IMR-90 (cell line): Measurements from ENCODE around the gene ATP10D. TPM values are rescaled to one million over a fixed set of nuclear protein-coding genes. Genes with fewer than 3 reads are reported as not detected.

Source experiments
- ATAC-seq: fragments of 200-7000 bp; cut with Tn5 transposase; 2 replicates; pipeline ENCODE4 v1.9.1; 2020; ENCODE audit warnings: low read depth, mild to moderate bottlenecking, moderate library complexity
- BruUV-seq: library from RNA; stranded (reverse); fragments of 400-500 nt; replicated peaks from 2 replicates; lab custom pipeline; 2021; lab: Mats Ljungman, UMichigan
- CTCF ChIA-PET: fragments of 300-600 bp; formaldehyde crosslinking; extraction: SDS; loops from one replicate; lab custom pipeline; 2021; ENCODE audit warnings: antibody characterized with exemption; lab: Yijun Ruan, JAX
- POLR2A ChIA-PET: fragments of 300-600 bp; sonication (Branson Sonifier 250); formaldehyde crosslinking; loops from one replicate; lab custom pipeline; 2022; ENCODE audit warnings: antibody characterized with exemption; ENCODE audit not compliant: unreplicated experiment; lab: Charles Lee
- DNase-seq: peaks from one replicate; pipeline ENCODE4 v3.0.0; 2013
- H2AFZ ChIP-seq: replicated peaks from 2 replicates; pipeline ENCODE3; 2013; ENCODE audit warnings: low read length, mild to moderate bottlenecking; ENCODE audit not compliant: poor library complexity
- H2AK5ac ChIP-seq: 2 replicates; pipeline ENCODE4 v1.6.1; 2013; ENCODE audit warnings: low read depth, low read length, inconsistent platforms
- H2AK9ac ChIP-seq: replicated peaks from 2 replicates; pipeline ENCODE3; 2013; ENCODE audit warnings: mild to moderate bottlenecking, low read depth, low read length, moderate library complexity; ENCODE audit not compliant: poor library complexity
- H2BK120ac ChIP-seq: 2 replicates; pipeline ENCODE4 v1.6.1; 2013; ENCODE audit warnings: low read depth, low read length, inconsistent platforms
- H2BK15ac ChIP-seq: 3 replicates; pipeline ENCODE4 v1.6.1; 2013; ENCODE audit warnings: low read depth, low read length, inconsistent platforms
- H2BK20ac ChIP-seq: 2 replicates; pipeline ENCODE4 v1.6.1; 2013; ENCODE audit warnings: low read depth, mild to moderate bottlenecking, inconsistent platforms, low read length, moderate library complexity
- H2BK5ac ChIP-seq: 2 replicates; pipeline ENCODE4 v1.6.1; 2013; ENCODE audit warnings: mild to moderate bottlenecking, low read depth, low read length, inconsistent platforms; ENCODE audit not compliant: poor library complexity, severe bottlenecking
- H3K14ac ChIP-seq: replicated peaks from 2 replicates; pipeline ENCODE4 v1.6.1; 2013; ENCODE audit warnings: low read depth, low read length, inconsistent platforms
- H3K18ac ChIP-seq: 2 replicates; pipeline ENCODE4 v1.6.1; 2013; ENCODE audit warnings: low read depth, low read length, control low read depth
- H3K23ac ChIP-seq: 2 replicates; pipeline ENCODE4 v1.6.1; 2013; ENCODE audit warnings: low read depth, low read length, inconsistent platforms
- H3K27ac ChIP-seq: 2 replicates; pipeline ENCODE4 v1.5.1; 2013; ENCODE audit warnings: mild to moderate bottlenecking, control low read depth, low read length; ENCODE audit not compliant: insufficient read depth
- H3K27me3 ChIP-seq: 2 replicates; pipeline ENCODE4 v1.6.1; 2013; ENCODE audit warnings: low read length; ENCODE audit not compliant: control insufficient read depth, insufficient read depth
- H3K36me3 ChIP-seq: 2 replicates; pipeline ENCODE4 v1.6.1; 2013; ENCODE audit warnings: low read length, mixed read lengths; ENCODE audit not compliant: control insufficient read depth, insufficient read depth
- H3K4ac ChIP-seq: 2 replicates; pipeline ENCODE4 v1.6.1; 2013; ENCODE audit warnings: low read depth, low read length, inconsistent platforms
- H3K4me1 ChIP-seq: 2 replicates; pipeline ENCODE4 v1.6.1; 2013; ENCODE audit warnings: low read length, mixed read lengths; ENCODE audit not compliant: control insufficient read depth, insufficient read depth
- H3K4me2 ChIP-seq: 2 replicates; pipeline ENCODE4 v1.6.1; 2013; ENCODE audit warnings: low read depth, mild to moderate bottlenecking, control low read depth, low read length, moderate library complexity
- H3K4me3 ChIP-seq: 2 replicates; pipeline ENCODE4 v1.5.1; 2013; ENCODE audit warnings: low read depth, mild to moderate bottlenecking, control low read depth, low read length, moderate library complexity; ENCODE audit not compliant: insufficient read depth
- H3K56ac ChIP-seq: 2 replicates; pipeline ENCODE4 v1.6.1; 2013; ENCODE audit warnings: low read length, inconsistent platforms; ENCODE audit not compliant: insufficient read depth; ENCODE audit errors: extremely low read depth
- H3K79me1 ChIP-seq, 2 experiments: 2 replicates each; pipeline ENCODE4 v1.6.1; 2013; ENCODE audit warnings: low read length in 2 of 2, inconsistent platforms in 1 of 2, low read depth in 1 of 2
- H3K9ac ChIP-seq: 2 replicates; pipeline ENCODE4 v1.6.1; 2013; ENCODE audit warnings: low read depth, low read length, control low read depth
- H3K9me1 ChIP-seq: 2 replicates; pipeline ENCODE4 v1.6.1; 2013; ENCODE audit warnings: low read length, inconsistent platforms; ENCODE audit not compliant: insufficient read depth
- H3K9me3 ChIP-seq: 2 replicates; pipeline ENCODE4 v1.6.1; 2013; ENCODE audit warnings: low read length; ENCODE audit not compliant: control insufficient read depth, insufficient read depth
- H4K20me1 ChIP-seq: 2 replicates; pipeline ENCODE4 v1.6.1; 2013; ENCODE audit warnings: low read length, inconsistent platforms; ENCODE audit not compliant: insufficient read depth
- H4K5ac ChIP-seq: 2 replicates; pipeline ENCODE4 v1.6.1; 2013; ENCODE audit warnings: mild to moderate bottlenecking, low read depth, low read length, control low read depth
- H4K8ac ChIP-seq, 2 experiments: 2 replicates each; pipeline ENCODE4 v1.6.1; 2013; ENCODE audit warnings: low read depth in 2 of 2, low read length in 2 of 2, control low read depth in 1 of 2, inconsistent platforms in 1 of 2
- H4K91ac ChIP-seq: 2 replicates; pipeline ENCODE4 v1.6.1; 2013; ENCODE audit warnings: low read depth, low read length, inconsistent platforms; ENCODE audit not compliant: insufficient read depth
- RCOR1 ChIP-seq: IDR thresholded peaks from 2 replicates; pipeline ENCODE4 v1.6.1; 2012; ENCODE audit warnings: mild to moderate bottlenecking, low read length, improper control_type of control experiment; ENCODE audit not compliant: insufficient replicate concordance
- WGBS, 2 experiments: methylation state at CpG; one replicate each; pipeline versions ENCODE4 v1.1.5 to v1.1.7; 2013; ENCODE audit warnings: missing lambda C conversion rate in 2 of 2; ENCODE audit not compliant: insufficient read length in 1 of 2; ENCODE audit errors: extremely low coverage in 2 of 2; 5-methylcytosine and 5-hydroxymethylcytosine counted together
- dilution Hi-C: fragments of 300-500 bp; cut with HindIII; formaldehyde crosslinking; loops from one replicate; pipeline ENCODE4 v1.14.3; 2018; ENCODE audit warnings: low sequenced_read_pairs; ENCODE audit not compliant: unreplicated experiment
- in situ Hi-C: fragments of 300-500 bp; cut with MboI; formaldehyde crosslinking; loops from 3 replicates; pipeline ENCODE4 v1.14.3; 2019; ENCODE audit warnings: low sequenced_read_pairs, inconsistent platforms, mixed read lengths
- intact Hi-C: fragments of 100-400 bp; cut with micrococcal nuclease; formaldehyde crosslinking; loops from 2 replicates; pipeline ENCODE4 v1.10.0; 2022
- polyA plus RNA-seq, 3 experiments: library from polyadenylated mRNA; depleted of rRNA; stranded (reverse); fragments of >200 nt; gene quantifications; 2 replicates each; pipeline ENCODE4 v1.2.3, GENCODE V29; 2012; ENCODE audit warnings: low replicate concordance in 1 of 3
- total RNA-seq: library from RNA; depleted of rRNA; stranded (reverse); fragments of >200 nt; gene quantifications from 2 replicates; pipeline ENCODE4 v1.2.3, GENCODE V29; 2012

The ATP10D gene
- total and polyA plus RNA-seq, 2 of the 4 experiments (the other 2 are of a cell fraction): 28.9 to 135 TPM

DNA sequence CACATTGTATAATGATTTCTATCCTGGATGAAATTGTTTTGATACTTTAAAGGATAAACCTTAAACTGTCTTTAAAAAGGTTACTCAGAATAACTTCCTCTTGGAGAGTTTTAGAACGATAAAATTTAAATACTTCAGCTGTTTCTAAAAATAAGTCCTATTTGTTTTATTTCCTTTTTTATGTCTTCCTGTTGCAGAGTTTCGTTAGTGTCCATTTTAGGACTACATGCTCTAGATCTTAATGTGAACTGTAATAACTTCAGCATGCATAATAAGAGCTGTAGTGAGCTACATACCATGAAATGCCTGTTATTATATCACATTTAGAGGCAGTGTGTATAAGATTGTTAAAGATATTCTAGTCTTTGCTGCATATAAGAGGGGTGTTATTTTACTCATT is 14.6 kb downstream of the ATP10D start:
- Histone ChIP-seq H3K9me1 (peaks cover 6% of the 10 kb centered on the region), H3K36me3 (peaks cover 3% of the 10 kb centered on the region), H2BK20ac (no peak overlapping the region), H3K9me3 (no peaks in the 10 kb centered on the region), H2AK5ac (no peak overlapping the region), H3K27ac (no peak overlapping the region), H3K4me3 (no peak overlapping the region), H2BK15ac (no peak overlapping the region), H3K27me3 (no peaks in the 10 kb centered on the region), H4K5ac (no peak overlapping the region), H2AK9ac (no peak overlapping the region), H3K9ac (no peak overlapping the region), H3K4me2 (peak overlapping the region; percentile 63; the same call in 1 of the 2 replicates), H3K23ac (no peak overlapping the region), H4K91ac (no peak overlapping the region), H4K8ac (no peak overlapping the region), H3K79me1 (peaks cover 21 to 36% of the 10 kb centered on the region in 2 experiments), H3K18ac (peak overlapping the region; percentile 29; the same call in 1 of the 2 replicates), H3K4me1 (peaks cover 4% of the 10 kb centered on the region; the same call in 1 of the 2 replicates), H2BK120ac (no peak overlapping the region), H4K20me1 (no peaks in the 10 kb centered on the region), H2AFZ (no peak overlapping the region), H3K56ac (no peak overlapping the region), H3K14ac (no peak overlapping the region), H2BK5ac (peak overlapping the region; percentile 54), H3K4ac (no peak overlapping the region)
- ATAC-seq: no peak
- WGBS, 2 experiments: no CpG with 5 or more reads among the region's 2 CpGs
- peak; percentile 13 for DNase-seq
- in situ Hi-C loops (no loop called here), intact Hi-C loops (no loop called here), dilution Hi-C loops (no loop called here)
- no TSS peak for BruUV-seq
- TF ChIP-seq RCOR1: no peak
- ChIA-PET POLR2A (no interaction called here), CTCF (interaction anchor here (1.7 kb wide), 1 partner anchor 10 kb away, joined by 6 read pairs; no protein-coding TSS in a partner anchor)
